HCT116 (cell line): ENCODE results near the gene POU2F3. TPM values are rescaled to one million over a fixed set of nuclear protein-coding genes. Genes with fewer than 3 reads are reported as not detected.

Source experiments
- ATAC-seq: fragments of 200-7000 bp; cut with Tn5 transposase; 2 replicates; pipeline ENCODE4 v1.9.1; 2020; ENCODE audit warnings: mild to moderate bottlenecking, moderate library complexity
- BruUV-seq: library from RNA; stranded (reverse); fragments of 400-500 nt; replicated peaks from 2 replicates; lab custom pipeline; 2021; lab: Mats Ljungman, UMichigan
- CTCF ChIA-PET: fragments of 300-600 bp; sonication (Branson Sonifier 250); formaldehyde crosslinking; loops from one replicate; lab custom pipeline; 2021; ENCODE audit warnings: antibody characterized with exemption; lab: Charles Lee
- POLR2A ChIA-PET: fragments of 300-600, 350-600 bp; sonication (Branson Sonifier 250); formaldehyde crosslinking; loops from one replicate; lab custom pipeline; 2021; ENCODE audit warnings: antibody characterized with exemption; lab: Charles Lee
- RAD21 ChIA-PET, 2 experiments: fragments of 300-600 bp; sonication (Branson Sonifier 250); formaldehyde crosslinking; loops; one replicate each; lab custom pipeline; 2023; ENCODE audit warnings: low total read pairs in 2 of 2; ENCODE audit not compliant: uncharacterized antibody in 2 of 2, unreplicated experiment in 2 of 2, low non-redundant PET in 1 of 2; lab: Charles Lee
- DNase-seq: peaks from one replicate; pipeline ENCODE4 v3.0.0-alpha.2; 2010; ENCODE audit warnings: low read depth, low spot score
- H2AFZ ChIP-seq: fragments of 200-600 bp; shearing (Covaris generic), sonication (generic); 2 replicates; pipeline ENCODE4 v1.6.1; 2017; ENCODE audit warnings: low read depth, mixed run types, mixed read lengths, antibody characterized with exemption, low read length; ENCODE audit not compliant: poor library complexity, severe bottlenecking
- H3K27ac ChIP-seq: 2 replicates; pipeline ENCODE4 v1.5.1; 2012; ENCODE audit warnings: low read depth, low read length
- H3K27me3 ChIP-seq: fragments of 200-600 bp; sonication (generic); 2 replicates; pipeline ENCODE4 v1.6.1; 2016; ENCODE audit warnings: mixed run types, low read length, mixed read lengths; ENCODE audit not compliant: insufficient read depth
- H3K36me3 ChIP-seq, 2 experiments: fragments of 200-500 bp in 1 of 2; fragments of 200-600 bp in 1 of 2; sonication (Bioruptor generic) in 1 of 2; sonication (generic) in 1 of 2; 2 replicates each; pipeline versions ENCODE4 v1.5.1 to v1.6.1; 2014 to 2016; ENCODE audit warnings: low read length in 2 of 2, inconsistent platforms in 1 of 2, mixed read lengths in 1 of 2, mixed run types in 1 of 2; ENCODE audit not compliant: insufficient read depth in 2 of 2, control insufficient read depth in 1 of 2
- H3K4me1 ChIP-seq, 2 experiments: fragments of 200-600 bp in 1 of 2; sonication (generic) in 1 of 2; 2 replicates each; pipeline versions ENCODE4 v1.5.1 to v1.6.1; 2012 to 2017; ENCODE audit warnings: low read length in 2 of 2, inconsistent platforms in 1 of 2, mild to moderate bottlenecking in 1 of 2, mixed read lengths in 1 of 2, mixed run types in 1 of 2, moderate library complexity in 1 of 2; ENCODE audit not compliant: insufficient read depth in 2 of 2, control insufficient read depth in 1 of 2
- H3K4me2 ChIP-seq: fragments of 200-600 bp; sonication (generic); 2 replicates; pipeline ENCODE4 v1.6.1; 2017; ENCODE audit warnings: mixed run types, low read length, mixed read lengths
- H3K4me3 ChIP-seq, 2 experiments: fragments of 200-600 bp in 1 of 2; sonication (generic) in 1 of 2; replicated peaks in 1 of 2; 2 replicates each; pipeline ENCODE4 v1.5.1; 2011 to 2016; ENCODE audit warnings: low read length in 2 of 2, control low read depth in 1 of 2, low read depth in 1 of 2, mild to moderate bottlenecking in 1 of 2, mixed read lengths in 1 of 2, mixed run types in 1 of 2
- H3K79me2 ChIP-seq: fragments of 200-600 bp; sonication (generic); 2 replicates; pipeline ENCODE4 v1.6.1; 2017; ENCODE audit warnings: mild to moderate bottlenecking, mixed run types, low read length, moderate library complexity, mixed read lengths; ENCODE audit not compliant: insufficient read depth
- H3K9ac ChIP-seq: fragments of 200-600 bp; sonication (generic); 2 replicates; pipeline ENCODE4 v1.6.1; 2016; ENCODE audit warnings: low read length, mixed read lengths
- H3K9me2 ChIP-seq: fragments of 200-600 bp; sonication (generic), shearing (Covaris generic); 2 replicates; pipeline ENCODE4 v1.6.1; 2017; ENCODE audit warnings: mixed run types, mild to moderate bottlenecking, moderate library complexity; ENCODE audit not compliant: insufficient read depth
- H3K9me3 ChIP-seq, 2 experiments: fragments of 200-500 bp in 1 of 2; fragments of 200-600 bp in 1 of 2; sonication (Bioruptor generic) in 1 of 2; sonication (generic) in 1 of 2; 2 replicates each; pipeline ENCODE4 v1.6.1; 2014 to 2017; ENCODE audit warnings: low read length in 2 of 2, mixed read lengths in 2 of 2, inconsistent platforms in 1 of 2, low read depth in 1 of 2, mild to moderate bottlenecking in 1 of 2, mixed run types in 1 of 2, moderate library complexity in 1 of 2; ENCODE audit not compliant: control insufficient read depth in 1 of 2, insufficient read depth in 1 of 2
- H4K20me1 ChIP-seq: fragments of 200-600 bp; sonication (generic), shearing (Covaris generic); 2 replicates; pipeline ENCODE4 v1.6.1; 2017; ENCODE audit warnings: mixed run types, mild to moderate bottlenecking, moderate library complexity; ENCODE audit not compliant: insufficient read depth
- EGR1 ChIP-seq: IDR thresholded peaks from 2 replicates; pipeline ENCODE4 v1.6.1; 2012; ENCODE audit warnings: low read depth
- ELF1 ChIP-seq: IDR thresholded peaks from 2 replicates; pipeline ENCODE4 v1.6.1; 2012; ENCODE audit warnings: low read depth, borderline replicate concordance
- EZH2 ChIP-seq: fragments of 200-600 bp; sonication (generic); IDR thresholded peaks from 2 replicates; pipeline ENCODE4 v1.6.1; 2017; ENCODE audit warnings: antibody characterized with exemption, mixed run types
- REST ChIP-seq: IDR thresholded peaks from 2 replicates; pipeline ENCODE4 v1.6.1; 2012; ENCODE audit warnings: low read depth
- TCF7L2 ChIP-seq: IDR thresholded peaks from 2 replicates; pipeline ENCODE4 v1.7.0; 2011; ENCODE audit warnings: borderline replicate concordance, inconsistent platforms; ENCODE audit not compliant: insufficient read depth, insufficient read length; ENCODE audit errors: extremely low read depth
- intact Hi-C: fragments of 100-400 bp; cut with micrococcal nuclease; formaldehyde crosslinking; loops from 2 replicates; pipeline ENCODE4 v1.10.0; 2022
- total RNA-seq: library from RNA; stranded (reverse); gene quantifications from one replicate; pipeline ENCODE4 v1.2.1, GENCODE V29; 2021; ENCODE audit not compliant: unreplicated experiment

POU2F3 gene
- total RNA-seq, 1 experiment from 2014 or later: 0.15 TPM

GRCh38 chr11:120208777-120209176 is 31.2 kb upstream of the POU2F3 start:
- H3K79me2 ChIP-seq: peaks cover 6% of the 10 kb centered on the region; the same call in 1 of the 2 replicates
- no peaks in the 10 kb centered on the region for H3K9me2 ChIP-seq
- H4K20me1 ChIP-seq: no peaks in the 10 kb centered on the region
- no peaks in the 10 kb centered on the region for H3K27me3 ChIP-seq
- intact Hi-C loops: no loop called here
- H3K36me3 ChIP-seq: no peaks in the 10 kb centered on the region
- no peak for TF ChIP-seq EZH2
- peak; percentile 28 for TF ChIP-seq TCF7L2
- no peak for TF ChIP-seq EGR1
- TF ChIP-seq ELF1: no peak
- no peak for TF ChIP-seq REST
- TF ChIP-seq, all 23 proteins: peak for 1
- DNase-seq (no peak), ATAC-seq (no peak)
- H2AFZ ChIP-seq: no peak overlapping the region
- ChIA-PET RAD21 (interaction anchor here in 1 of 2 experiments (0.5 kb wide), 1 partner anchor 96 kb away, joined by 3 read pairs; no protein-coding TSS in a partner anchor), POLR2A (no interaction called here), CTCF (no interaction called here)
- no TSS peak for BruUV-seq
- H3K27ac ChIP-seq: no peak overlapping the region
- no peaks in the 10 kb centered on the region for H3K9me3 ChIP-seq
- no peak overlapping the region for H3K9ac ChIP-seq
- H3K4me1 ChIP-seq: peaks cover 23 to 53% of the 10 kb centered on the region in 2 experiments
- H3K4me2 ChIP-seq: peak overlapping the region; percentile 39
- H3K4me3 ChIP-seq: no peak overlapping the region
